Liver (tissue), 9 donors: Measurements from ENCODE around the gene KRT32. TPM values are rescaled to one million over a fixed set of nuclear protein-coding genes. Genes with fewer than 3 reads are reported as not detected.

ENCODE experiments used
- DNase-seq: peaks from one replicate; pipeline ENCODE4 v3.0.0-alpha.2; 2017; ENCODE audit warnings: low spot score
- H3K27ac ChIP-seq, 2 donors: one replicate each; pipeline ENCODE4 v1.7.0; 2013; ENCODE audit warnings: inconsistent platforms in 2 of 2, low read length in 2 of 2, control low read depth in 1 of 2, low read depth in 1 of 2, mild to moderate bottlenecking in 1 of 2
- H3K27me3 ChIP-seq, 4 donors: one replicate each; pipeline versions ENCODE4 v1.6.1 to v1.7.0; 2013; ENCODE audit warnings: low read length in 3 of 4, inconsistent platforms in 1 of 4, mild to moderate bottlenecking in 1 of 4, moderate library complexity in 1 of 4; ENCODE audit not compliant: control insufficient read depth in 4 of 4, insufficient read depth in 4 of 4
- H3K36me3 ChIP-seq, 4 donors: one replicate each; pipeline versions ENCODE4 v1.6.1 to v1.7.0; 2013; ENCODE audit warnings: low read length in 3 of 4, mild to moderate bottlenecking in 3 of 4, low read depth in 1 of 4, moderate library complexity in 1 of 4; ENCODE audit not compliant: control insufficient read depth in 4 of 4, insufficient read depth in 3 of 4
- H3K4me1 ChIP-seq, 4 donors: one replicate each; pipeline versions ENCODE4 v1.6.1 to v1.7.0; 2013; ENCODE audit warnings: low read length in 3 of 4, mild to moderate bottlenecking in 3 of 4, moderate library complexity in 1 of 4; ENCODE audit not compliant: control insufficient read depth in 4 of 4, insufficient read depth in 4 of 4
- H3K4me3 ChIP-seq, 3 donors: one replicate each; pipeline versions ENCODE4 v1.6.1 to v1.7.0; 2013; ENCODE audit warnings: low read length in 3 of 3, control low read depth in 1 of 3, low read depth in 1 of 3, mild to moderate bottlenecking in 1 of 3
- H3K9ac ChIP-seq, 2 donors: one replicate each; pipeline ENCODE4 v1.7.0; 2013; ENCODE audit warnings: low read length in 2 of 2, mild to moderate bottlenecking in 2 of 2, moderate library complexity in 2 of 2, control low read depth in 1 of 2, low read depth in 1 of 2
- H3K9me3 ChIP-seq, 4 donors: one replicate each; pipeline versions ENCODE4 v1.6.1 to v1.7.0; 2013; ENCODE audit warnings: low read length in 3 of 4; ENCODE audit not compliant: control insufficient read depth in 4 of 4
- CTCF ChIP-seq: fragments of 150-350 bp; IDR thresholded peaks from 2 replicates; pipeline ENCODE4 v1.5.1; 2017; ENCODE audit warnings: improper control_type of control experiment, low read depth, low read length; ENCODE audit not compliant: missing input control
- EGR1 ChIP-seq, 2 donors: IDR thresholded peaks; 2 replicates each; pipeline ENCODE4 v1.6.1; 2016 to 2018; ENCODE audit warnings: antibody characterized with exemption in 2 of 2, low read depth in 2 of 2
- FOXA1 ChIP-seq: IDR thresholded peaks from 2 replicates; pipeline ENCODE4 v1.6.1; 2016; ENCODE audit warnings: antibody characterized with exemption
- FOXA2 ChIP-seq: IDR thresholded peaks from 2 replicates; pipeline ENCODE4 v1.6.1; 2016; ENCODE audit warnings: antibody characterized with exemption
- HNF4A ChIP-seq, 2 donors: conservative IDR thresholded peaks; 2 replicates each; pipeline ENCODE4 v1.6.1; 2016; ENCODE audit warnings: antibody characterized with exemption in 2 of 2, mild to moderate bottlenecking in 2 of 2
- HNF4G ChIP-seq: IDR thresholded peaks from 2 replicates; pipeline ENCODE4 v1.6.1; 2016; ENCODE audit warnings: antibody characterized with exemption
- JUND ChIP-seq, 2 donors: IDR thresholded peaks; 2 replicates each; pipeline ENCODE4 v1.6.1; 2016; ENCODE audit warnings: antibody characterized with exemption in 2 of 2
- NR2F2 ChIP-seq: IDR thresholded peaks from 2 replicates; pipeline ENCODE4 v1.6.1; 2016; ENCODE audit warnings: antibody characterized with exemption
- RAD21 ChIP-seq, 2 donors: IDR thresholded peaks; 2 replicates each; pipeline ENCODE4 v1.6.1; 2016; ENCODE audit warnings: antibody characterized with exemption in 2 of 2, mild to moderate bottlenecking in 2 of 2
- RXRA ChIP-seq, 2 donors: IDR thresholded peaks; 2 replicates each; pipeline ENCODE4 v1.6.1; 2017 to 2018; ENCODE audit warnings: antibody characterized with exemption in 2 of 2, mild to moderate bottlenecking in 1 of 2
- WGBS: extraction: QIAGEN DNeasy Blood & Tissue Kit; methylation state at CpG from one replicate; pipeline ENCODE4 v1.1.7; 2013; 5-methylcytosine and 5-hydroxymethylcytosine counted together
- polyA plus RNA-seq, 2 donors: library from polyadenylated mRNA; stranded (reverse) in 1 of 2; unstranded in 1 of 2; fragments of 200-250 nt in 1 of 2; fragments of >200 nt in 1 of 2; fragmentation: Nextera tagmentation in 1 of 2; extraction: Ambion mirVana in 1 of 2; gene quantifications; one replicate each; pipeline versions ENCODE4 v1.2.1 to v1.2.3, GENCODE V29; 2013 to 2015
- total RNA-seq, 2 donors: library from RNA; depleted of rRNA; stranded (reverse); fragments of >200 nt; gene quantifications; one replicate each; pipeline ENCODE4 v1.2.3, GENCODE V29; 2014
- donor health status: healthy.
- donor health status: healthy.
- donor health status: healthy.
- donor health status: healthy.
- donor health status: healthy.

Gene KRT32
- total and polyA plus RNA-seq, 4 donors, result not detected

DNA sequence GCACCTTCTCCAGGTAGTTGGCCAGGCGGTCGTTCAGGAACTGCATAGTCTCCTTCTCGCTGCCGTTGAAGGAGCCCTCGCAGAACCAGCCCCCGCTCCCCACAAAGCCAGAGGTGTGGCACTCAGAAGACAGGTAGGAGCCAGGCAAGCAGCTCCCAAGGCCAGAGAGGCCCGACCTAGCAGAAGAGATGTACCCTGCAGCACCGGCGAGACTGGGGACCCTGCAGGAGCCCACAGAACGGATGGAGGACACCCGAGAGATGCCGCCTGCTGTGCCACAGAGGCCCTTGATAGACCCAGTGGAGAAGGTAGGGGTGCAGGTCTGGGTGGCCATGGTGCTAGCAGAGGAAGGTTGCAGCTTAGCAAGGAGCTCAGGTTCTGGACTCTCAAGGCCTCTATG is 22.3 kb upstream of the KRT32 start, which contains the start of gene KRT36:
TSS of gene KRT36 (minus strand) at position 380 of the 400 bp plus-strand sequence. CDS start at position 334, 46 bp downstream.
- H3K36me3 ChIP-seq, result no peaks in the 10 kb centered on the region
- DNase-seq, result no peak
- no peak within 1 kb of the TSS for H3K9ac ChIP-seq
- peaks cover 0 to 2% (median 1%) of the 10 kb centered on the region in 4 donors for H3K4me1 ChIP-seq
- no peaks in the 10 kb centered on the region for H3K27me3 ChIP-seq
- no peak within 1 kb of the TSS for H3K4me3 ChIP-seq
- H3K27ac ChIP-seq, result no peak within 1 kb of the TSS
- H3K9me3 ChIP-seq, result no peaks in the 10 kb centered on the region
- TF ChIP-seq RXRA (IDR thresholded peaks at IDR 0.05), result no peak
- no peak for TF ChIP-seq CTCF
- no peak for TF ChIP-seq EGR1 (IDR thresholded peaks at IDR 0.05; ENCODE audit: low read depth in 2 of 2)
- no peak for TF ChIP-seq JUND (IDR thresholded peaks at IDR 0.05)
- TF ChIP-seq HNF4G, result no peak
- no peak for TF ChIP-seq HNF4A (conservative IDR thresholded peaks at IDR 0.05)
- TF ChIP-seq NR2F2, result no peak
- no peak for TF ChIP-seq FOXA1
- WGBS, result 91% methylated on average over 12 of the region's 12 CpGs

DNA sequence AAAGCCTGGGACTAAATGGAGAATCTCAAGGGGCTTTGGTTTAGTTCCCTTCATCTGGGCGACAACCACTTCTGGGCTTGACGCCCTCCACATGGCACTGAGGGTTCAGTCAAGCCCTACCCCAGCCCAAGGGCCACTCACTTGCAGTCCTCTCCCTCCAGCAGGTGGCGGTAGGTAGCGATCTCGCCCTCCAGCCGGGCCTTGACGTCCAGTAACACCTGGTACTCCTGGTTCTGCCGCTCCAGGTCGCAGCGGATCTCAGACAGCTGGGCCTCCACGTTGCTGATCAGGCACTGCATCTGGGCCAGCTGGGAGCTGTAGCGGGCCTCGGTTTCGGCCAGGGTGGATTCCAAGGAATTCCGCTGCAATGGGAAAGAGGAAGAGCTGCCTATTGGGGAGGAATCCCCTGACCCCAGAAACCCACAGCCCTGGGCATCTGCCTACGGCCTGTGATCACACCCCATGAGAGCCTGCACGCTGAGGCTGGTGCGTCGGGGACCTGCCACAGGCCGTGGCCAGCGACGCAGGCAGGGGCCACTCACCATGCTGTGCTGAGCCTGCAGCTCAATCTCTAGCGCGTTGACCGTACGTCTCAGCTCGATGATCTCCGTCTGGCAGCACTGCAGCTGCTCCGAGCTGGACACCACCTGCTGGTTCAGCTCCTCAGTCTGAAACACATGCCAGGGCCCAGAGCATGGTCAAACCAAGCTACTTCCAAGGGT is 19.8 kb upstream of the KRT32 start:
- H3K27ac ChIP-seq, result no peak overlapping the region
- H3K4me1 ChIP-seq, result no peaks in the 10 kb centered on the region
- 61% methylated on average over 29 of the region's 29 CpGs for WGBS
- H3K4me3 ChIP-seq, result no peak overlapping the region
- TF ChIP-seq HNF4A (conservative IDR thresholded peaks at IDR 0.05), result no peak
- TF ChIP-seq RAD21 (IDR thresholded peaks at IDR 0.05), result peak in 1 of 2 donors; percentile 51
- H3K9me3 ChIP-seq, result no peaks in the 10 kb centered on the region
- H3K36me3 ChIP-seq, result no peaks in the 10 kb centered on the region
- H3K27me3 ChIP-seq, result no peaks in the 10 kb centered on the region
- no peak overlapping the region for H3K9ac ChIP-seq
- peak; percentile 71 for DNase-seq

GRCh38 chr17:41486316-41486715 is 19.1 kb upstream of the KRT32 start:
- no peak overlapping the region for H3K9ac ChIP-seq
- H3K4me3 ChIP-seq, result no peak overlapping the region
- H3K27me3 ChIP-seq, result no peaks in the 10 kb centered on the region
- no peak for DNase-seq
- TF ChIP-seq FOXA2, result no peak
- no peak for TF ChIP-seq CTCF
- TF ChIP-seq JUND (IDR thresholded peaks at IDR 0.05), result no peak
- H3K36me3 ChIP-seq, result no peaks in the 10 kb centered on the region
- WGBS, result 89% methylated on average over 13 of the region's 13 CpGs
- H3K27ac ChIP-seq, result no peak overlapping the region
- no peaks in the 10 kb centered on the region for H3K9me3 ChIP-seq
- H3K4me1 ChIP-seq, result no peaks in the 10 kb centered on the region
